Measurements from ENCODE around the gene HAUS8.

The HAUS8 gene

DNA sequence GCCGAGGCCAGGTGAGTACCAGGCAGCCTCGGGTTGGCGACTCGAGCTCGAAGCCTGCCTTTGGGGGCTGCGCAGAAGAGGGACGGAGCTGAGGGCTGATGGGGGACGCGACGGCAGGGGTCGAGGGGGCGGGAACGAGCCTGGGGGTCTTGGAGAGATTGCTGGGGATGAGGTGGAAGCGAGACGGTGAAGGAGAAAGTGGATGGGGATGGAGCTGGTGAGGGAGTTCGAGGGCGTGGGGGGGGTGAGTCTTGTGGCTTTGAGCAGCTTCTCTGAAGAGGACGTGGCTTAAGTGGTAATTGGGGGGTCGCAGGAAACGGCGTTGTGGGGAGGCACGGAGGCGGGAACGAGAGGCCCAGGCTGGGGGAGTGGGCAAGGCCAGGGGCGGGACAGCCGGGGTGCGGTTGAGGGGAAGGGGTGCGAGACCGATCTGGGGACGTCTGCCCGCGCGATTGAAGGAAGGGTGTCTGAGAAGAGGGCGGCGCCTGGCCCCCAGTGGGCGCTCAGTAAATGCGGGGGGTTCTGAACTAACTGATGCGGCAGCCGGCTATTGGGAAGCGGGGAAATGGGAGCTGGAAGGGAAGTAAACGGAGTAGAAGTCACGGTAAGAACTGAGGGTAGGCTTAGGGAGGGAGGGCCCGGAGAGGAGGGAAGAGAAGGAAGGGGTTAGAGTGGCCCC is 751 bp upstream of the HAUS8 start:
- peak; percentile 68 to 84 (median 78) for DNase-seq

DNA sequence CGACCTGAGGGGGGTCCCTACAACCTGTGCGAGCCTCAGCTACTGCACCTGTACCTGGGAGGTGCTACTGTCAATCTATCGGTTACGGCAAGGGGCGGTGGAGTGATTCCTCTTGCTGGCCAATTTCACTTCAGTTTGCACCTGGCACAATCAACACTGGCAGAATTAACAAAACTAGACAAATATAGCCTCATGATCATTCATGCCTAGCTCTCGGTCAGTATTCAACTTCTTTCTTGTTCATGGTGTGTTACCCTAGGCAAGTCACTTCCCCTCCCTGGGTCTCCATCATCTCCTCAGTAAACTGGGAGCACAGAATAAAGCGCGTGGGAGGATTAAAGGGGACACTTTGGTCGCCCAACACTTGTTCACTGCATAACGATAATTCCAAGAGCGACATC is 618 bp downstream of the HAUS8 start:
- DNase-seq, result no peak

DNA sequence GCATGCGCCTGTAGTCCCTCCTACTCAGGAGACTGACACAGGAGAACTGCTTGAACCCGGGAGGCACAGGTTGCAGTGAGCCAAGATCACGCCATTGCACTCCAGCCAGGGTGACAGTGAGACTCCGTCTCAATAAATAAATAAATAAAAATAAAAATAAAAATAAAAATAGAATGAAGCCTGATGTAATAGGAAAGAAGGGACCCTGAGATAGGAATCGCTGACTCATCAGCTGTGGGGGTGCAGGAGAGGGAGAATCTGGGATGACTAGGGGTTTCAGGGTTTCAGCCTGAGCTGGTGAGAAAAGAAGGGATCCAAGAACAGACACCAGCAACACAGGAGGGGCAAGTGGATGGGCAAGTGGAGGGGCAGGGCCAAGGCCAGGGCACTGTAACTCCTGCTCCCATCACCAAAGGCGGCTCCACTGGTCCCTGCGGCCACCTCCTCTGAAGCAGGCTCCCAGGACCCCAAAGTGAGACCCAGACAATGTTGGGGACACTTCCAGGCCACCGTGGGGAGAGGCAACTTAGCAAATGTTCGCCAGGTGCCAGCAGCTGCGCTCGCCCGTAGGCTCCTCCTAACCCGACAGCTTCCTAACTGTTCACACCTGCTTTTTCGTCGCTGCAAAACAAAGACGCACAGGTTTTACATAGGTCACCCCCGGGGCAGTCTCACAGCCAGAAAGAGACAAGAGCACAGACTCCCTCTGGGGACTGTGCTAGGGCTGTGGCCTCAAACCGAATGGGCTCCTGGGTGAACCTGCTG is 1.2 kb downstream of the HAUS8 start:
- DNase-seq, result no peak

DNA sequence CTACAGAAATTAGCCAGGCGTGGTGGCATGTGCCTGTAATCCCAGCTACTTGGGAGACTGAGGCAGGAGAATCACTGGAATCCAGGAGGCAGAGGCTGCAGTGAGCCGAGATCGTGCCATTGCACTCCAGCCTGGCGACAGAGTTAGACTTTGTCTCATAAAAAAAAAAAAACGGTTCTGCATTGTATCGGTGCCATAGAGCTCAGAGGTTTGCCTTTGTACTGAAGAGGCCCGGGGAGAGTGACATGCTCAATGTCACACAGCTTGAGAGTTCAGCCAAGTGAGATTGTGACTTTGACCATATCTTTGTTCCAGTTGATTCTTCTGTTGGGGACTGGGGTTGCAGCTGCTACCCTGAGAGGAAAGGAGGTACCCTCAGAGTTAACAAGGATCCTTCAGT is 4.3 kb downstream of the HAUS8 start:
- DNase-seq, result no peak

DNA sequence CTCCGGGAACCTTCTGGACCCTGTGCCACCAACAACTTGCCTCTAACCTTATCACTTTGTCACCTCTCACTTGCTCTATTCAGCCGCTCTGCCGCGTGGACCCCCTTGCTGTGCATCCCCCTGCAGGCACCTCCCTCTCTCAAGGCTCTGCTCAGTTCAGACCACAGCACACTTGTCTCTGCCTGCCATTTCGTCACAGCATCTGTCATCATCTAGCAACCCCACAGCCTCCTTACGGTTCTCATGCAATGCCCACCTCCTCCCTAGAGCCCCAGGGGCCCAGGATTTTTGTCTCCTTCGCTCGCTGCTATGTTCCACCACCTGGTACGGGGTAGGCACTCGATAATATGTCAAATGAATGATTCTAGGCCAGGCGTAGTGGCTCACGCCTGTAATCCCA is 4.8 kb downstream of the HAUS8 start:
- no peak for DNase-seq

DNA sequence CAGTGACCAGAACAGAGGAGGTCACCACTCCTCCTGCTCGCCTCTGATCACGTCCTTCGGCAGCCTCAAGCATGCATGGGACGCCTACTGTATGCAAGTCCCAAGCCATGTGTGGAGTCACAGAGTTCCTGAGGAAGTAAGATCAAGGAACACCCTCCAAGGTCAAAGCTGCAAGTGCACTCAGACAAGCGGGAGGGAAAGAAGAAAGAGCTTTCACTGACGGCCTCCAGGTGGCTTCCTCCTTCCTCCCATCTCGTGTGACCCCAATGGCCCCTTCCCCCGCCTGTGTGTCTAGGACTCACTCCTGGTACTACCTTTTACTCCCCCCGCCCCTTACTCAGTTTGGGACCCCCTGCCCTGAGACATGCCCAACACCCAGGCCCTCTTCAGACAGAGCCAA is 6.1 kb downstream of the HAUS8 start:
- peak in 3 of 4 experiments; percentile 39 to 51 (median 49) for DNase-seq

DNA sequence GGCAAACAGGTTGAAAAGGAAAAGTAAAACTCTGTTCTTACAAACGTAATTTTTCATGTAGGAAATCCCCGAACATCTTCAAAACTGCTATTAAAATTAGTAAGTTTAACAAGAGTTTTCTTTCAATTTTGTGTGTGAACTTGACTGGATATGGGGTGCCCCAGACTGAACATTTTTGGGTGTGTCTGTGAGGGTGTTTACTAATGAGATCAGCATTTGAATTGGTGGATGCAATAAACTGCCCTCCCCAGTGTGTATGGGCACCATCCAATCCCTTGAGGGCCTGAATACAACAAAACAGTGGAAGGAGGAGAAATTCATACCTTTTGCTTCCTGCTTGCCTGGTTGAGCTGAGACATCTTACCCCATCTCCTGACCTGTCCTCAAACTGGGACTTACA is 11.8 kb downstream of the HAUS8 start:
- no peak for DNase-seq

DNA sequence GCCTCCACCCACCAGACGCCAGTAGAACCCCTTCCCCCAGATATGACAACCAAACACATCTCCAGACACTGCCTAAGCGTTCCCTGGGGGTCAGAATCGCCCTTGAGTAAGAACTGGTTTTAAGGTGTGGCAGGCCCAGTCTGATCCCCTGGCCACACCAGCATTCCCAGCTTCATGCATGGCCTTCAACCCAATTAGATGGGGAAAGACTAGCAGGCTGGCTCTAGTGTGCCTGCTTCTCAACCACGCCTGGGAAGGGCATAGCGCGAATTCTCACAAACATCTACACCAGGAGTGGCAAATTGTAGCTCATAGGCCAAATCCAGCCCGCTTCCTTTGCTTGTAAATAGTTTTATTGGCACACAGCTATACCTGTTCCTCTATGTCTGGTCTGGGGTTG is 13.6 kb downstream of the HAUS8 start:
- DNase-seq, result no peak

DNA sequence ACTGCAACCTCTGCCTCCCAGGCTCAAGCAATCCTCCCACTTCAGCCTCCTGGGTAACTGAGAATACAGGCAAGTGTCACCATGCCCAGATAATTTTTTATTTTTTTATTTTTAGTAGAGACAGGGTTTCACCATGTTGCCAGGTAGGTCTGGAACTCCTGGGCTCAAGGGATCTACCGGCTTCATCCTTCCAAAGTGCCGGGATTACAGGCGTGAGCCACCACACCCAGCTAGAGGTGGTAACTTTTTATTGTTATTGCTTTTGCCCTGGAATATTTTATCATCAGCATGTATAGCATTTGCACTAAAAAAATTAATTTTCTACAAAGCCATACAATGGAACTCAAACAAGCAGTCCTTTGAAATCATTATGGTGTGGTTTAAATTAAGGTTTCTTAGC is 14.0 kb downstream of the HAUS8 start:
- no peak for DNase-seq

DNA sequence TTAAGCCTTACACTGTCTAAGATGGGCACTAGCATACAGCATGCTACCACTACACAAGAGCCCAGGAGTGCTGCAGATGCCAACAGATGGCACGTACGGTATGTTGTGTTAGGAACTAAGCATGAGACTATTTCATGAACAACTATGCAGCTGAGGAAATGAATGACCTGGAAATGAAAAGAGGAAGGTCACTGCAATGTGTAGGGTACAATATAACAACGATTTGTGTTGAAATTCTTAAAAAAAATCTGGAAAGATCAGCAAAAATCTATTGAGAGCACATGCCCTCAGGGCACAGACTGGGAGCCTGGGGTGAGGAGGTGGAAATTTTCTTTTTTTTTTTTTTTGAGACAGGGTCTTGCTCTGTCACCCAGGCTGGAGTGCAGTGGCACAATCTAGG is 14.4 kb downstream of the HAUS8 start:
- peak; percentile 52 to 86 (median 76) for DNase-seq

DNA sequence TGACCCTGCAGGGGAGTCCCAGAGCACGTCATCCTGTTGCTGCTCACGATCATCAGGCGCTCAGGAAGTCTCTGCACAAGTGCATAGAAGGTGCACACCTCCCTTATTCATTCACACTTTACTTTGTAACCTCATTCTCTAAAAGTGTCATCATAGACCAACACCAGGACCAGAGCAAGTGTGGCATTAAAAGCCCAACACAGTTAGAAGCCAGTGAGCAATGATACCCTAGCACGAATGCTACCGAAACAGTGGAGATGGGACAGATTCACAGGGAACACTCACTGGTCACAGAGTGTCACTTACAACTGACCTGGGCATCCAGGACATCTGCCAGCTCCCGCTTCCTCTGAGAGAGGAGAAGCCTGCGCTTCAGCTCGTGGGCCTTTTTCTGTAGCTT is 17.0 kb downstream of the HAUS8 start:
- no peak for DNase-seq

DNA sequence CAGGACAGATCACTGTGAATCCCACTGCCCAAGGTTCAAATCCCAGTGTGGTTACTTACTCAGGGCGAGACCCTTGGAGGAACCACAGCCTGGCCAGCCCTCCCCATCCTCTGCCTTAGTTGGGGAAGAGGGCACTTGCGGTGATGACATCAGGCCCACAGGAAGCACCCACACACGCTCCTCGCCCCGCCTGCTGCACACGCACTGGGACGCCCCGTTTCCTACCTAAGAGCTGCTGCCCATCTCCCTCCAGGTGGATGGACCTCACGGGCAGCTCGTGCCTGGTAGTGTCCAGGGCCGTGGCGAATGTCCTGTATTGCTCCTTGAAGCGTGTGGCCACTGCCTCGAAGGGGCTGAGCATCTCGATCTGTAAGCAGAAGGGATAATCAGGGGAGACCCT is 19.6 kb downstream of the HAUS8 start:
- DNase-seq, result peak in 1 of 4 experiments; percentile 24

DNA sequence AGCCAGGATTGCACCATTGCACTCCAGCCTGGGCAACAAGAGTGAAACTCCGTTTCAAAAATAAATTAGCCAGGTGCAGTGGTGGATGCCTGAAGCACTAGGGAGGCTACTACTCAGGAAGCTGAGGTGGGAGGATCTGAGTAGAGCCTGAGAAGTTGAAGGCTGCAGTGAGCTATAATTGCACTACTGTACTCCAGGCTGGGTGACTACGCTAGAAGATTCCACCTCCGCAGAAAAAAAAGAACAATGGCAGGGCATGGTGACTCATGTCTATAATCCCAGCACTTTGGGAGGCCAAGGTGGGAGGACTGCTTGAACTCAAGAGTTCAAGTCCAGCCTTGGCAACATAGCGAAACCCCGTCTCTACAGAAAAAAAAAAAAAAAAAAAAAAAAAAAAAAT is 20.5 kb downstream of the HAUS8 start:
- DNase-seq, result no peak

DNA sequence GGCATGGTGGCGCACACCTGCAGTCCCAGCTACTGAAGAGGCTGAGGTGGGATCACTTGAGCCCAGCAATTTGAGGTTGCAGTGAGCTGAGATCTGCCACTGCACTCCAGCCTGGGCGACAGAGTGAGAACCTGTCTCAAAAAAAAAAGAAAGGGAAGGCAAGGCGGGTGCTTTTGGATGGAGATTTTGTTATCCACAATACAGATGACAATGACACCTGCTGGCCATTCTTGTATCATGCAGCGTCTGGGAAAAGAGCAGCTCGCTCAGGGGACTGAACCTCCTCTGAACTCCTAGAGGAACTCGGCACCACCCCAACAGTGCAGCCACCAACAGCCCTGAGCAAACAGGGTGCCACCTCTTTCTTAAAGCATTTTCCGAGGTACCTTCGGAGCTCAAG is 22.8 kb downstream of the HAUS8 start:
- peak; percentile 59 to 71 (median 63) for DNase-seq

DNA sequence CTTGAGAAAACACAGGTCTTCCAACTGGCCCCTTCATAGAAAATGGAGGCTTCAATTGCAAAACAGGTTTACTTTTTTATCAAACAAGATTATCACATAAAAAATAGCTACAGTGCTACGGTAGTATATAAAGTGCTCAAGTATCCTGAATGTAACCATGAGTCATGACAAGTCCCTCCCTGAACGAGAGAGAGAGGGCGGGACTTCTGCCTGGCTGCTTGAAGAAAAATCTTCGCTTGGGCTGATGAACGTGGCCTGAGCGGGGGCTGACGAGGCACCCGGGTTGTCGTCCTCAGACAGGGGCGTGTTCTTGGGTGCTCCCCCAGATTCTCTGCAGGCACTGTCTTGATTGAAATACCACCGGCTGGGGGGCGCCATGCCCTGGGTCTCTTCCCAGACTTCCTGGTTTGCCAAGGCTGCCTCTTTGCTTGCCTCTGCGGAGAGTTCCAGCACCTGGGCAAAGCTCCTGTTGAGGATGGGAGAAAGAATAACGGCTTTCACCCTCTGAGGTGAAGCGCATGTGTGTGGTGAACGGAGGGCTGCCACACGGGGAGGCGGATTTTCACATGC is 25.5 kb downstream of the HAUS8 start:
- DNase-seq, result no peak

DNA sequence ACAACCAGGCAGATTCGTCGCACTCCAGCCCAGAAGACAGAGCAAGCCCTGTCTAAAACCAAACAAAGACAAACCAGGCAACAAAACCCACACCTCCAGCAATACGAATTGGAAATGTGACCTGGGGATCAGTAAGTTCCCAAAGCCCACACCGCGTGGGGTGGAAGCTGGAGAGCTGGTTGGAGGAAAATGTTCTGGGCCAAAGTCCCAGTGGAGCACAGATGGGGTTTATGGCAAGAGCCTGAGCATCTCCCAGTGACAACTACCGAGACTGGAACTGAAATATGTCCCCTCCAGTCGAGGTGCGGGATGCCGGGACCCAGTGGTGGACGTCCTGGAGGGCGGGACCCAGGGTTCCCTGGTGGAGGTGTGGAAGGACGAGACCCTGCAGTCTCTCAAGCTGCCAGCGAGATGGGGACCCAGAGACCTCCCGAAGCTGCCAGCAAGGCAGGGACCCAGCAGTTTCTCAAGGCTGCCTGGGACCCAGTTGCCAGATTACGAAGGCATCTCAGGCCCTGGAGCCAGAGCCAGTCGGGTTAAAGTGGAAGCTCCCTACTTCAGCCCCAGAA is 26.3 kb downstream of the HAUS8 start:
- DNase-seq, result no peak

DNA sequence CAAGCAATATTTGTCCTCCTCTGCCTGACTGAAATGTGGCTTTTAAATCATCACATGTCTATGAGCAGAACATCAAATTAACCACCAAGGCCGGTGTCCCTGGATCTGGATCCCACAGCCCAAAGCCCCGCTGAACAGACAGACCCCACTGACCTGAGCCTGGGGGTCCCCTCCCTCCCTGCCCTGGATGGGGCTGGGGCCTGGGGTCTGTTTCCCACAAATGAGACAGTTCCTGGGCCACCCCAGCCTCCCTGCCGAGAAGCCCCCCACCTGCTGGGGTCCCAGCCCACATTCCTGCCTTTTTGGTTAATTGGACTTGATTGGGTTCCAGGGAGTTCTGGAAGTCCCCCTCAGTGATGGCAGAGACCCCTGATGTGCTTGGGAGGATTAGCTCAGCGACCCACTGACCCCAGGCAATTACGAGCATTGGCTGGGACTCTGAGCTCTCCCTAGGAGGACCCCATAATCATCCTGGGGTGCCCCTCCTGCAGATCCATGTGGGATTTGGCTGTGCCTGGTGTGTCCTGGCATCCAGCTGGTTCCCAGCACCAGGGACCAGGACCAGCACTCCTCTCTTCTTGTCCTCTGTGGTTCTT is 29.2 kb downstream of the HAUS8 start:
- DNase-seq, result no peak

DNA sequence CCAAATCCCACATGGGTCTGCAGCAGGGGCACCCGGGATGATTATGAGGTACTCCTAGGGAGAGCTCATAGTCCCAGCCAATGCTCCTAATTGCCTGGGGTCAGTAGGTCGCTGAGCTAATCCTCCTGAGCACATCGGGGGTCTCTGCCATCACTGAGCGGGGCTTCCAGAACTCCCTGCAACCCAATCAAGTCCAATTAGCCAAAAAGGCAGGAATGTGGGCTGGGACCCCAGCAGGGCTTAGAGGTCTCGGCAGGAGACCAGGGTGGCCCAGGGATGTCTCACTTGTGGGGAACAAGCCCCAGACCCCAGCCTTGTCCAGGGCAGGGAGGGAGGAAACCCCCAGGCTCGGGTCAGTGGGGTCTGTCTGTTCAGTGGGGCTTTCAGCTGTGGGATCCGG is 31.5 kb downstream of the HAUS8 start:
- no peak for DNase-seq

DNA sequence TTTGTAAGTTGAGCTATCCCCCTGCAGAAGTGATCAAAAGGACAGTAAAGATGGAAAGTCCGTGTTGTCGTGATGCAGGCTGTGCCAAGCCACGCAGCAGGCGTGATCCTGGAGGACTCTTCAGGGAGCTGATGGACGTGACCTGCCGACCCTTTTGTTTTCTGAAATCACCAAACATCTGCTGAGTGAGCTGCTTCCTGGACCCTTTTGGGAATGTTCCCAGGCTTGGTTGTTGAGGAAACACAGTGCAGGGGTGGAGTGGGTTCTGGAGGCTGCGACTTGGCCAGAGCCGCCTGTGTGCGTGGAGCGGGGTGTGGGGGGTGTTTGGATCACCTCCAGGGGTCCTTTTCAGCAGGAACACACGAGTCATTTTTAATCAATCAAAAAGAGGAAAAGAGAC is 33.3 kb downstream of the HAUS8 start:
- DNase-seq, result no peak

DNA sequence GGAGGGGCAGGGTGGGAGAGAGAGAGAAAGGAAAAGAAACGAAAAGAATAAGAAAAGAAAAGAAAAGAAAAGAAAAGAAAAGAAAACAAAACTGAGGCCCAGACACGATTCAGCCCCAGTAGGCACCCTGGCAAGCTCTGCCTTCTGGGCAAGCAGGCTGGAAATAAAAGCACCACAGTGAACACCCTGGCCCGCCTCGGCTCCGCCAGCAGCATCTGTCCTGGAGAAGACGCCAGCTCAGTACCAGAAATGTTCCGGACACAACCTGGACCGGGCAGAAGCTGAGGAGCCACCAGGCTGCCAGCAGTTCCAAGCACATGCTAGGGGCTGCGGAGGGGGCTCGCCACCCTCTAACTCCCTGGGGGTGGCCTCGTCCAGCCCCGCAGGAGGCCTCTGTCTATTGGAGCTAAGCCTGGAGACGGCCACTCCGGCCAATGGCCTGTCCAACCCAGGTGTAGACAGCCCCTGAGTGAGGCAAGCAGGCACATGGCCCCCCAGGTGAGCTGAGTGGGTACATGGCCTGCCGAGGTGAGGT is 37.2 kb downstream of the HAUS8 start:
- peak in 1 of 4 experiments; percentile 18 for DNase-seq

DNA sequence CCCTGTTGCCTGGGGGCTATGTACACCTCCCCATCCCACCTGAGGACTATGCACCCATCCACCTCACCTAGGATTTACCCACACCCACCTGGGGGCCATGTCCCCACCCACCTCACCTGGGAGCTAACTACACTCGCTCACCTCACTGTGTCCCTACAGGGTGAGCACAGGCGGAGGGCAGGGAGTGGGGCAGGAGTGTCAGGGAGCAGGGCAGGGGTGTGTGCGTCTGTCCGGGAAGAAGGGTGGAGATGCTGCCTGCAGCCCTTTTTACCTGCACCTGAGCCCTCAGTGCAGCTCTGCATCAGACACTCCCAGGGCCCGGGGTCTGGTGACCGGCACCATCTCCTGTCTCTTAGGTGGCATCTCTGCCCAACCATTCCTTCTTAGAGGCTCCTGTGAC is 38.1 kb downstream of the HAUS8 start:
- DNase-seq, result no peak

DNA sequence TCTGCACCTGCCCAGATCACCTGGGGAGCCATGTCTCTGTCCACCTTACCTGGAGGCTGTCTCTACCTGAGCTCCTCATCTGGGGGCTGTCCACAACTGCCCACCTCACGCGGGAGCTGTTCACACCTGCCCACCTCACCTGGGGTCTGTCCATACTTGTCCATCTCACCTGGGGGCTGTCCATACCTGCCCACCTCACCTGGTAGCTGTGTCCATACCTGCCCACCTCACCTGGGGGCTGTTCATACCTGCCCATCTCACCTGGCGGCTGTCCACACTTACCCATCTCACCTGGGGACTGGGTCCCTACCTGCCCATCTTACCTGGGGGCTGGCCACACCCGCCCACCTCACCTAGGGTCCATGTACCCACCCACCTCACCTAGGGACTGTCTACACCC is 38.6 kb downstream of the HAUS8 start:
- DNase-seq, result no peak

DNA sequence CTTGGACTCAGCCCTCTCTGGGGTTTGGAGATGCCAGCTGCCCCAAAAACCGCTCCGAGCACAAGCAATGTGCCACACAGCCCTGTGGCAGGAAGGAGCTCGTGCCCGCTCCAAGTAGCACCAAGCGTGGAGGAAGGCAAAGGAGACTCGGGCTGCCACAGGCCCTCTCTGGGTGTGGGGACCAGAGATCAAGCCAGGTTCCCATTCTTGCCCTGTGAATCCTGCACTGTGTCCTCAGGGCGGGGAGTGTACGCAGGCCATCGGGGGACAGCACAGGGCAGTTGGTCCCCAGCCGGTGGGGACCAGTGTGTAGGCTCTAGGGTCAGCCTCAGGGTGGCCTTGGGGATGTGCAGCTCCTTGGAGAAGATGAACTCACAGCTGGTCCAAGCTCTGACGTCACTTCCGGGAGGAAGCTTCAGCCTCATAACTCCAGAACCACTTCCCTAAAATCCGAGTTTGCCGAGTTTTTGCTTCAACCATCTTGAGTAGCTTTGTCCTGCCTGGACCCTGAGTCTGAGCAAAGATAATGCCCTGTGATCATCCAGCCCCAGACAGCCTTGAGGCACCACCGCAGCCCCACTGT is 39.3 kb downstream of the HAUS8 start:
- peak; percentile 90 to 95 (median 92) for DNase-seq

All from suppressor macrophage (primary cell).